PFSK-1 (cell line): ENCODE measurements around the gene NCKAP1.

Source experiments
- FOXP2 ChIP-seq: optimal IDR thresholded peaks from 2 replicates; pipeline ENCODE3; 2011; ENCODE audit warnings: borderline replicate concordance, control low read depth, inconsistent platforms; ENCODE audit not compliant: insufficient read depth; ENCODE audit errors: extremely low read length, extremely low read depth
- POLR2AphosphoS5 ChIP-seq: IDR thresholded peaks from 2 replicates; pipeline ENCODE4 v1.6.1; 2012; ENCODE audit warnings: low read depth, mild to moderate bottlenecking, control low read depth, low read length, moderate library complexity
- REST ChIP-seq, 2 experiments: IDR thresholded peaks; 2 replicates each; pipeline versions ENCODE4 v1.6.1 to v1.8.0; 2011 to 2012; ENCODE audit warnings: low read depth in 2 of 2, low read length in 2 of 2, control low read depth in 1 of 2, inconsistent platforms in 1 of 2, mild to moderate bottlenecking in 1 of 2, moderate library complexity in 1 of 2; ENCODE audit not compliant: insufficient read depth in 1 of 2
- SIN3A ChIP-seq: IDR thresholded peaks from 2 replicates; pipeline ENCODE4 v1.6.1; 2012; ENCODE audit warnings: mild to moderate bottlenecking, low read length, moderate library complexity, borderline replicate concordance; ENCODE audit not compliant: insufficient read depth
- TAF1 ChIP-seq: IDR thresholded peaks from 2 replicates; pipeline ENCODE4 v1.6.1; 2012; ENCODE audit warnings: low read length, control low read depth, borderline replicate concordance; ENCODE audit not compliant: insufficient read depth

DNA sequence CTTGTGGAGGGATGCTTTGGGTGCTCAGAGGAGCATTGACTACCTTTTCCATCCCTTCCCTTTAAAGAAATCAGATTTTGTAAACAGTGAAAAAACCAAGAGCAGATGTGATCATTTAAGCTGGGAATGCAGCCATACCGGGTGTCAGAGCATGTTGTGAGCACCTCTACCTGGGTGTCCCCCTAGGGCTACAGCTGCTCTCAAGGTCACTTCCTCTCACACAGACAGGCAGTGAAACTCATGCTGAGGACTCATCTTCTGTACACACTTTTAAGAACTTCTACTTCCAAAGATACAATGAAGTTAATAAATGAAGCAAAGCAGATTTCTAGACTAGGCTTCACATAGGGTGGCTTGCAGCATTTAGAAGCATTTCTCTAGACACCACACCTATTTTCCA lies 123.4 kb downstream of the NCKAP1 start:
- no peak for TF ChIP-seq REST (IDR thresholded peaks at IDR 0.05; ENCODE audit: insufficient read depth in 1 of 2, low read depth in 2 of 2, low read length in 2 of 2)
- TF ChIP-seq POLR2AphosphoS5 = no peak
- TF ChIP-seq SIN3A = no peak
- no peak for TF ChIP-seq FOXP2
- TF ChIP-seq TAF1 = no peak
